Activated T-helper 1 cell treated with anti-CD3 and anti-CD28 coated beads, Interleukin-12 subunit alpha, Interleukin-12 subunit beta, Interleukin-2, Interleukin-4 antibody, amounts not matched to agents 30 ng/mL and 10 ng/mL and 1 ng/mL, durations not matched to agents 14 hours and 24 hours and 36 hours (primary cell): ENCODE measurements around the gene ZNF48. TPM values are rescaled to one million over a fixed set of nuclear protein-coding genes. Genes with fewer than 3 reads are reported as not detected.
A peak's percentile ranks its signal among the peaks of the same experiment; 100 is the strongest.

Experiments used
- DNase-seq: peaks from one replicate; pipeline ENCODE4 v3.0.0; 2021; ENCODE audit warnings: low spot score
- H3K27ac Mint-ChIP-seq: one replicate; pipeline ENCODE4 v1.8.0; 2021; ENCODE audit warnings: mild to moderate bottlenecking, mixed read lengths
- H3K27me3 Mint-ChIP-seq: one replicate; pipeline ENCODE4 v1.8.0; 2022; ENCODE audit warnings: mild to moderate bottlenecking, moderate library complexity, mixed read lengths; ENCODE audit not compliant: insufficient read depth
- H3K36me3 Mint-ChIP-seq: one replicate; pipeline ENCODE4 v1.8.0; 2021; ENCODE audit warnings: low read depth, mixed read lengths
- H3K4me1 Mint-ChIP-seq: one replicate; pipeline ENCODE4 v1.8.0; 2021; ENCODE audit warnings: low read depth, mixed read lengths
- H3K4me3 Mint-ChIP-seq: one replicate; pipeline ENCODE4 v1.8.0; 2021; ENCODE audit warnings: mild to moderate bottlenecking, moderate library complexity, mixed read lengths
- H3K9me3 Mint-ChIP-seq: one replicate; pipeline ENCODE4 v1.8.0; 2021; ENCODE audit warnings: mixed read lengths
- intact Hi-C: fragments of 100-400 bp; cut with micrococcal nuclease; formaldehyde crosslinking; loops from one replicate; pipeline ENCODE4 v1.15.1; 2024
- total RNA-seq: library from RNA; stranded (reverse); gene quantifications from 2 replicates; pipeline ENCODE4 v1.2.3, GENCODE V29; 2022

The ZNF48 gene
- total RNA-seq, 1 donor from 2014 or later: 20.2 TPM

- H3K36me3 Mint-ChIP-seq: peaks cover 29% of the 10 kb centered on the region
- H3K4me1 Mint-ChIP-seq: peaks cover 53% of the 10 kb centered on the region
- no peak for DNase-seq
- intact Hi-C loops: no loop called here
- H3K9me3 Mint-ChIP-seq: no peaks in the 10 kb centered on the region
- peak overlapping the region; percentile 79 for H3K27ac Mint-ChIP-seq
- H3K4me3 Mint-ChIP-seq: peak overlapping the region; percentile 94
- H3K27me3 Mint-ChIP-seq: no peaks in the 10 kb centered on the region
Observed at GRCh38 chr16:30367349-30368009, 27.7 kb upstream of the ZNF48 start.

DNA sequence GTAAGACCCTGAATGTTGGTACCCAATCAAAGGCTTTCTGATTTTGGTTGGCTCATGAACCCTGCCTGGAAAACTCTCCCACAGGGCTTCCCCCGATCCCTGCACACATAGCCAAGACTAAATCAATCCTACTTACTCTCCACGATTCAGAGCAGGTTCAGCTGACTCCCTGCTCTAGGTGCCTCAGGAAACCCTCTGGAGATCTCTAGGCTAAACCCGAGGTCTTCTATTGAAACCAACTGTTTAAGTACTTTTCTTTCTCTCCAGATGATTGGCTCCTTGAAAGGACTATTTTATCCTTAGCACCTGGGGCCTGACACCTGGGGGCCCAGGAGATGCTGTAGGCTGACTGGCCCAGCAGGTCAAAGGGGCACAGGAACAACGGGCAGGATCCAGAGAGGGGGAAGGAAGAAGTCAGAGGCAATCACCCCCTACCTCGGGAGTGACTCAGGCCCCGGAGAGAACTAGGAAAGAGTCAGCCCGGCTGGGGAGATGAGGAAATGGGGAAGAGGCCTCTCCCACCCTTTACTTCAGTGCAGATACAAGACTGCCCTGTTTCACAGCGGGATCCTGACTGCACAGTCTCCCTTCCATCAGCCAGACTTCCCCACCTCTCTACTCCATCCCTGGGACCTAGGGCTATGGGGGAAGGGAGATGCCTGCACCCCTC, 27.0 kb upstream of the ZNF48 start:
- no peak for DNase-seq
- peaks cover 53% of the 10 kb centered on the region for H3K4me1 Mint-ChIP-seq
- peak overlapping the region; percentile 94 for H3K4me3 Mint-ChIP-seq
- H3K36me3 Mint-ChIP-seq: peaks cover 25% of the 10 kb centered on the region
- H3K27ac Mint-ChIP-seq: peak overlapping the region; percentile 79
- no peaks in the 10 kb centered on the region for H3K27me3 Mint-ChIP-seq
- H3K9me3 Mint-ChIP-seq: no peaks in the 10 kb centered on the region
- intact Hi-C loops: no loop called here

DNA sequence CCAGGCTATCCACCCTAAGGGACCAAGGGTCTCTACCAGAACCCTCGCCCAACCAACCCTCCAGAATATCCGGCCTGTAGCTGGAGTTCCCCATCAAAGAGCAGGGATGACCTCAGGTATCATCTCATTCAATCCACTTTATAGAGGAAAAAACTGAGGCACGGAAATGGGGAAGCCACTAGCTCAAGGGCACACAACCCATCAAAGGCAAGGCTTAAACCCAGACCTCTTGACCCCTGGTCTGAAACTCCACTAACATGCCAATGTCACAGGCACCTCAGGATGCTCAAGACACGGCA, 26.5 kb upstream of the ZNF48 start:
- peaks cover 53% of the 10 kb centered on the region for H3K4me1 Mint-ChIP-seq
- peaks cover 24% of the 10 kb centered on the region for H3K36me3 Mint-ChIP-seq
- DNase-seq: no peak
- no peaks in the 10 kb centered on the region for H3K9me3 Mint-ChIP-seq
- peak overlapping the region; percentile 79 for H3K27ac Mint-ChIP-seq
- intact Hi-C loops: no loop called here
- H3K4me3 Mint-ChIP-seq: peak overlapping the region; percentile 94
- no peaks in the 10 kb centered on the region for H3K27me3 Mint-ChIP-seq

- Mint-ChIP-seq H3K27ac (peak overlapping the region; percentile 79), H3K27me3 (no peaks in the 10 kb centered on the region), H3K36me3 (peaks cover 24% of the 10 kb centered on the region), H3K4me3 (peak overlapping the region; percentile 94), H3K4me1 (peaks cover 52% of the 10 kb centered on the region), H3K9me3 (no peaks in the 10 kb centered on the region)
- no peak for DNase-seq
- intact Hi-C loops: no loop called here
Observed at GRCh38 chr16:30369091-30369937, 25.9 kb upstream of the ZNF48 start.

- Mint-ChIP-seq H3K4me1 (peaks cover 47% of the 10 kb centered on the region), H3K27ac (no peak overlapping the region), H3K9me3 (no peaks in the 10 kb centered on the region), H3K4me3 (peak overlapping the region; percentile 81), H3K27me3 (no peaks in the 10 kb centered on the region), H3K36me3 (peaks cover 20% of the 10 kb centered on the region)
- DNase-seq: no peak
- intact Hi-C loops: loop anchor here (1.0 to 10.0 kb wide), 10 partner anchors 8 to 375 kb away; partner anchors contain the start of genes CD2BP2, FBRS, HIRIP3 and INO80E
Observed at GRCh38 chr16:30369938-30370455, 25.2 kb upstream of the ZNF48 start.

- peak; percentile 99 for DNase-seq
- Mint-ChIP-seq H3K36me3 (peaks cover 14% of the 10 kb centered on the region), H3K4me1 (peaks cover 41% of the 10 kb centered on the region), H3K27me3 (no peaks in the 10 kb centered on the region), H3K4me3 (peak within 1 kb of the TSS; percentile 94), H3K9me3 (no peaks in the 10 kb centered on the region), H3K27ac (peak within 1 kb of the TSS; percentile 89)
- intact Hi-C loops: loop anchor here (1.0 to 10.0 kb wide), 11 partner anchors 8 to 553 kb away; partner anchors contain the start of genes CD2BP2, FBRS, FBXL19 and HIRIP3
Observed at GRCh38 chr16:30370456-30371247, 24.6 kb upstream of the ZNF48 start, which contains the start of gene TBC1D10B. TBC1D10B (minus strand) TSS chr16:30370494; CDS start chr16:30370183, 311 bp downstream.

DNA sequence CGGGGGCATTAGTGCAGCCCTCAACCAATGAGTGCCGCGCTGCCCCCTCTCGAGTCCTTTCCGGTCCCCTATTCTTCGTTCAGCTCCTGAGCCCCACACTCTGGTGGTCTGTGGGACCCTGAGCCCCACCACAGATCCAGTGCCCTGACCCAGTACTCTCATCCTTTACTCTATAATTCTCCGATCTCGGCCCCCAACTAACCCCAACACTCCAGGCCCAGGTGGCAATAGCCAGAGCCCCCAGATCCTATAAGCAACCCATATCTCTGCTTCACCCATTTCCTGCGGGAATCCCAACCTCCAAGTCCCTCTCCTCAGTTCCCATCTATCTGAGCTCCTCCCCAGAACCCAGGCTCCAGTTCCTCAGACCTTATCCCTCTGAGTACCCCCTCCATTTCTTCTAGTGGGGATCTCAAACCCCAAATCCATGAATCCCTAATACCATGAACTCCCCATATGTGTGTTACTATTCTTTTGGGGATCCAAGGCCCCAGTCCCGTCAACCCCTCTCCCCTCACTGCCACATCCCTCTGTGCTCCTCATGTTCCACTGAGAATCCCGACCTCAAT, 23.9 kb upstream of the ZNF48 start:
- Mint-ChIP-seq H3K4me1 (peaks cover 37% of the 10 kb centered on the region), H3K9me3 (no peaks in the 10 kb centered on the region), H3K27me3 (no peaks in the 10 kb centered on the region), H3K4me3 (peak overlapping the region; percentile 81), H3K27ac (peak overlapping the region; percentile 89), H3K36me3 (peaks cover 12% of the 10 kb centered on the region)
- intact Hi-C loops: loop anchor here (1.0 to 10.0 kb wide), 4 partner anchors 37 to 552 kb away; partner anchors contain the start of genes FBXL19, HIRIP3, INO80E and PRR14
- DNase-seq: no peak

- Mint-ChIP-seq H3K4me1 (peaks cover 33% of the 10 kb centered on the region), H3K27ac (peak overlapping the region; percentile 89), H3K36me3 (peaks cover 6% of the 10 kb centered on the region), H3K27me3 (peaks cover 1% of the 10 kb centered on the region), H3K4me3 (peak overlapping the region; percentile 81), H3K9me3 (no peaks in the 10 kb centered on the region)
- no peak for DNase-seq
- intact Hi-C loops: loop anchor here (10.0 kb wide), 1 partner anchor 377 kb away; the partner anchor contains the start of genes HIRIP3 and INO80E
Observed at GRCh38 chr16:30372038-30372712, 23.0 kb upstream of the ZNF48 start.

GRCh38 chr16:30372725-30373124, 22.5 kb upstream of the ZNF48 start:
- no peak for DNase-seq
- Mint-ChIP-seq H3K9me3 (no peaks in the 10 kb centered on the region), H3K4me1 (peaks cover 33% of the 10 kb centered on the region), H3K36me3 (peaks cover 3% of the 10 kb centered on the region), H3K27ac (no peak overlapping the region), H3K4me3 (no peak overlapping the region), H3K27me3 (peaks cover 2% of the 10 kb centered on the region)
- intact Hi-C loops: loop anchor here (10.0 kb wide), 1 partner anchor 378 kb away; the partner anchor contains the start of genes HIRIP3 and INO80E

DNA sequence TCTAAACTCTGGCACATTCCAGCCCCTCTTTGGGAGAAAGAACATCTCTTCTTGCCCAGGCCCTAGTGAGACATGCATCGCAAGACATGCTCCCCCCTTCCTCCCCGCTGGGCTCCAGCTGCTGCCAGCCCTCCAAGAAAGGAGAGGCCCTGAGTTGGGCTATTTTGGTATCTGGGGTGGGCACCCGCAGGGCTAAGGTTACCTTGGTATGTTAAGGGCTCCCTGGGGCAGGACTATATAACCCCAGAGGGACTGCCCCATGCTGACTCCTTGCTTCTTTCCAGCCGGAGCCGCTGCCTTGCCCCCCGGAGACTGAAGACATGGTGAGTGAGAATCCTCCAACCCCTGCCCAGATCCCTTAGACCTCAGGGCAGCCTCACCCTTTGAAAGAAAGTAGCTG, 20.7 kb upstream of the ZNF48 start, which contains the start of gene MYL11:
MYL11 (plus strand) TSS at position 265 of the 400 bp plus-strand sequence; CDS start at position 321, 56 bp downstream.
- intact Hi-C loops: loop anchor here (10.0 kb wide), 1 partner anchor 380 kb away; the partner anchor contains the start of genes HIRIP3 and INO80E
- H3K4me3 Mint-ChIP-seq: peak within 1 kb of the TSS; percentile 30
- H3K36me3 Mint-ChIP-seq: peaks cover 9% of the 10 kb centered on the region
- no peak for DNase-seq
- H3K4me1 Mint-ChIP-seq: peaks cover 33% of the 10 kb centered on the region
- no peaks in the 10 kb centered on the region for H3K9me3 Mint-ChIP-seq
- H3K27ac Mint-ChIP-seq: no peak within 1 kb of the TSS
- H3K27me3 Mint-ChIP-seq: peaks cover 2% of the 10 kb centered on the region

GRCh38 chr16:30375864-30376263, 19.4 kb upstream of the ZNF48 start:
- Mint-ChIP-seq H3K4me1 (peaks cover 47% of the 10 kb centered on the region), H3K27me3 (peaks cover 2% of the 10 kb centered on the region), H3K27ac (no peak overlapping the region), H3K36me3 (peaks cover 17% of the 10 kb centered on the region), H3K9me3 (no peaks in the 10 kb centered on the region), H3K4me3 (no peak overlapping the region)
- intact Hi-C loops: loop anchor here (5.0 to 10.0 kb wide), 2 partner anchors 381 to 569 kb away; partner anchors contain the start of genes HIRIP3, INO80E and MAZ
- DNase-seq: no peak
